Thymus (tissue), 11 donors: ENCODE results near the gene AIMP1. TPM values are rescaled to one million over a fixed set of nuclear protein-coding genes. Genes with fewer than 3 reads are reported as not detected.

Experiments
- DNase-seq, 9 donors: peaks; one replicate each; pipeline ENCODE4 v3.0.0-alpha.2; 2013; ENCODE audit warnings: low spot score in 9 of 9, low read depth in 6 of 9, missing footprints in 1 of 9
- H3K27ac ChIP-seq, 2 donors: one replicate each; pipeline ENCODE4 v1.5.1; 2013; ENCODE audit warnings: control low read depth in 1 of 2, low read depth in 1 of 2, low read length in 1 of 2, mild to moderate bottlenecking in 1 of 2, moderate library complexity in 1 of 2
- H3K27me3 ChIP-seq, 2 donors: one replicate each; pipeline ENCODE4 v1.5.1; 2013; ENCODE audit warnings: low read length in 1 of 2; ENCODE audit not compliant: control insufficient read depth in 2 of 2, insufficient read depth in 1 of 2
- H3K36me3 ChIP-seq, 2 donors: one replicate each; pipeline ENCODE4 v1.5.1; 2013; ENCODE audit warnings: low read length in 1 of 2, mild to moderate bottlenecking in 1 of 2, moderate library complexity in 1 of 2; ENCODE audit not compliant: control insufficient read depth in 2 of 2, insufficient read depth in 2 of 2
- H3K4me1 ChIP-seq, 2 donors: one replicate each; pipeline ENCODE4 v1.5.1; 2013; ENCODE audit warnings: low read length in 2 of 2; ENCODE audit not compliant: control insufficient read depth in 2 of 2, insufficient read depth in 2 of 2
- H3K4me3 ChIP-seq, 2 donors: one replicate each; pipeline ENCODE4 v1.5.1; 2013; ENCODE audit warnings: low read length in 2 of 2, control low read depth in 1 of 2, mild to moderate bottlenecking in 1 of 2
- H3K9me3 ChIP-seq, 2 donors: one replicate each; pipeline ENCODE4 v1.5.1; 2013; ENCODE audit warnings: low read length in 1 of 2, mild to moderate bottlenecking in 1 of 2; ENCODE audit not compliant: control insufficient read depth in 2 of 2, insufficient read depth in 1 of 2
- WGBS: extraction: QIAGEN DNeasy Blood & Tissue Kit; methylation state at CpG from one replicate; pipeline ENCODE4 v1.1.7; 2013; 5-methylcytosine and 5-hydroxymethylcytosine counted together
- polyA plus RNA-seq: library from polyadenylated mRNA; stranded (reverse); fragments of 200-250 nt; gene quantifications from one replicate; pipeline ENCODE4 v1.2.3, GENCODE V29; 2013
- total RNA-seq: library from RNA; stranded (reverse); fragments of 120-200 nt; gene quantifications from one replicate; pipeline ENCODE4 v1.2.4, GENCODE V29; 2013
- donor health status: healthy.

AIMP1 gene
- total and polyA plus RNA-seq, 2 donors: 39.3 to 46.2 TPM

GRCh38 chr4:106368678-106369077 lies 52.3 kb downstream of the AIMP1 start, which contains the start of gene GIMD1:
Gene GIMD1 (minus strand): TSS chr4:106368778. CDS start chr4:106367435, 1,343 bp downstream.
- no peak within 1 kb of the TSS for H3K27ac ChIP-seq
- H3K9me3 ChIP-seq: no peaks in the 10 kb centered on the region
- DNase-seq: no peak
- H3K4me1 ChIP-seq: no peaks in the 10 kb centered on the region
- no peaks in the 10 kb centered on the region for H3K27me3 ChIP-seq
- 97% methylated on average over 5 of the region's 5 CpGs for WGBS
- H3K4me3 ChIP-seq: no peak within 1 kb of the TSS
- H3K36me3 ChIP-seq: no peaks in the 10 kb centered on the region

GRCh38 chr4:106369456-106370060 lies 53.2 kb downstream of the AIMP1 start:
- peak; percentile 19 to 77 (median 41) for DNase-seq
- Histone ChIP-seq H3K4me1 (no peaks in the 10 kb centered on the region), H3K27ac (no peak overlapping the region), H3K4me3 (no peak overlapping the region), H3K27me3 (no peaks in the 10 kb centered on the region), H3K9me3 (no peaks in the 10 kb centered on the region), H3K36me3 (no peaks in the 10 kb centered on the region)
- WGBS: 33% methylated on average over 6 of the region's 6 CpGs

GRCh38 chr4:106370214-106370613 lies 53.9 kb downstream of the AIMP1 start:
- 91% methylated on average over 2 of the region's 2 CpGs for WGBS

GRCh38 chr4:106371161-106371560 lies 54.8 kb downstream of the AIMP1 start:
- Histone ChIP-seq H3K9me3 (no peaks in the 10 kb centered on the region), H3K27ac (no peak overlapping the region), H3K36me3 (no peaks in the 10 kb centered on the region), H3K27me3 (no peaks in the 10 kb centered on the region), H3K4me3 (no peak overlapping the region), H3K4me1 (no peaks in the 10 kb centered on the region)
- no peak for DNase-seq

More at GRCh38 chr4:106370214-106370613, 53.9 kb downstream of the AIMP1 start:
- Histone ChIP-seq H3K27me3 (no peaks in the 10 kb centered on the region), H3K4me1 (no peaks in the 10 kb centered on the region), H3K36me3 (no peaks in the 10 kb centered on the region), H3K9me3 (no peaks in the 10 kb centered on the region), H3K27ac (no peak overlapping the region), H3K4me3 (no peak overlapping the region)
- no peak for DNase-seq

- 96% methylated on average over 3 of the region's 3 CpGs for WGBS
- H3K9me3 ChIP-seq: no peaks in the 10 kb centered on the region
- no peak overlapping the region for H3K4me3 ChIP-seq
- no peaks in the 10 kb centered on the region for H3K27me3 ChIP-seq
- H3K4me1 ChIP-seq: no peaks in the 10 kb centered on the region
- H3K36me3 ChIP-seq: no peaks in the 10 kb centered on the region
- no peak for DNase-seq
- H3K27ac ChIP-seq: no peak overlapping the region
These were observed 56.7 kb downstream of the AIMP1 start for GRCh38 chr4:106373026-106373425.

GRCh38 chr4:106380179-106380578 lies 63.8 kb downstream of the AIMP1 start:
- H3K36me3 ChIP-seq: no peaks in the 10 kb centered on the region
- H3K4me3 ChIP-seq: no peak overlapping the region
- DNase-seq: no peak
- H3K27me3 ChIP-seq: no peaks in the 10 kb centered on the region
- no peaks in the 10 kb centered on the region for H3K4me1 ChIP-seq
- H3K9me3 ChIP-seq: peaks cover 2 to 5% of the 10 kb centered on the region in 2 donors
- no peak overlapping the region for H3K27ac ChIP-seq

- Histone ChIP-seq H3K36me3 (no peaks in the 10 kb centered on the region), H3K9me3 (peaks cover 2 to 16% of the 10 kb centered on the region in 2 donors), H3K27ac (no peak overlapping the region), H3K27me3 (no peaks in the 10 kb centered on the region), H3K4me1 (no peaks in the 10 kb centered on the region), H3K4me3 (no peak overlapping the region)
- over 99% methylated on average over 3 of the region's 3 CpGs for WGBS
- DNase-seq: no peak
These were observed 68.5 kb downstream of the AIMP1 start for GRCh38 chr4:106384878-106385277.

- Histone ChIP-seq H3K9me3 (peaks cover 2 to 16% of the 10 kb centered on the region in 2 donors), H3K4me3 (no peak overlapping the region), H3K36me3 (no peaks in the 10 kb centered on the region), H3K4me1 (no peaks in the 10 kb centered on the region), H3K27ac (no peak overlapping the region), H3K27me3 (no peaks in the 10 kb centered on the region)
- no peak for DNase-seq
- 92% methylated on average over 6 of the region's 6 CpGs for WGBS
These were observed 69.6 kb downstream of the AIMP1 start for GRCh38 chr4:106385853-106386393.

- no peak for DNase-seq
- H3K27ac ChIP-seq: no peak overlapping the region
- H3K36me3 ChIP-seq: no peaks in the 10 kb centered on the region
- H3K4me1 ChIP-seq: no peaks in the 10 kb centered on the region
- no peak overlapping the region for H3K4me3 ChIP-seq
- 91% methylated on average over 2 of the region's 2 CpGs for WGBS
- H3K9me3 ChIP-seq: peaks cover 0 to 4% of the 10 kb centered on the region in 2 donors
- no peaks in the 10 kb centered on the region for H3K27me3 ChIP-seq
These were observed 79.2 kb downstream of the AIMP1 start for GRCh38 chr4:106395582-106395981.
